Thyroid gland (tissue), 4 donors: ENCODE results near the gene GABARAPL2.

Experiments
- POLR2A ChIP-seq, 2 donors: fragments of 450-650 bp; IDR thresholded peaks; one replicate each; pipeline ENCODE4 v1.6.1; 2017; ENCODE audit warnings: antibody characterized with exemption in 2 of 2, mild to moderate bottlenecking in 2 of 2, moderate library complexity in 1 of 2
- TF ChIP-seq, protein P1 (sequence below), 6 experiments: fragments of 200-600 bp in 3 of 6; fragments of 450-650 bp in 3 of 6; sonication (generic) in 3 of 6; IDR thresholded peaks; one replicate each; pipeline ENCODE4 v1.5.1; 2016 to 2019; ENCODE audit warnings: antibody characterized with exemption in 6 of 6, mild to moderate bottlenecking in 2 of 6, inconsistent platforms in 1 of 6, moderate library complexity in 1 of 6

DNA sequence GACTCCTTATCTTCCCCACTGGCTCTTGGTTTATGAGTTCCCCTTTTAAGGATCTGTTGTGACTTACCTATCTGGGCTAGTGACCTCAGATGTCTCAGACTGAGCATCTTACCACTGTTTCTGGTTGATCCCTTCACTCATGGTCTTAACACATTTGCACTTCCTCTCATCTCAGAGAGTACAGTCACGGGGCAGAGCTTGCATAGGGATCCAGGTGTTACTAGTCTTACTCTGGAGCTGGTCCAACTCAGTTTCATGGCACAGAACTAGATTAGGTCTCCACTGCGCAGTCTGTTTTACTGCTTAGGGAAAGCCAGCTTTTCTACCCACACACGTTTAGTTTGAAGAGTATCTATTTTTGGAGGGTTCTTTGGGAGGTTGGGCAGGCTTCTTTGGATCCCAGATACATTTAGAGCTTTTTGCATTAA is 10.2 kb downstream of the GABARAPL2 start:
- TF ChIP-seq, protein P1, sequence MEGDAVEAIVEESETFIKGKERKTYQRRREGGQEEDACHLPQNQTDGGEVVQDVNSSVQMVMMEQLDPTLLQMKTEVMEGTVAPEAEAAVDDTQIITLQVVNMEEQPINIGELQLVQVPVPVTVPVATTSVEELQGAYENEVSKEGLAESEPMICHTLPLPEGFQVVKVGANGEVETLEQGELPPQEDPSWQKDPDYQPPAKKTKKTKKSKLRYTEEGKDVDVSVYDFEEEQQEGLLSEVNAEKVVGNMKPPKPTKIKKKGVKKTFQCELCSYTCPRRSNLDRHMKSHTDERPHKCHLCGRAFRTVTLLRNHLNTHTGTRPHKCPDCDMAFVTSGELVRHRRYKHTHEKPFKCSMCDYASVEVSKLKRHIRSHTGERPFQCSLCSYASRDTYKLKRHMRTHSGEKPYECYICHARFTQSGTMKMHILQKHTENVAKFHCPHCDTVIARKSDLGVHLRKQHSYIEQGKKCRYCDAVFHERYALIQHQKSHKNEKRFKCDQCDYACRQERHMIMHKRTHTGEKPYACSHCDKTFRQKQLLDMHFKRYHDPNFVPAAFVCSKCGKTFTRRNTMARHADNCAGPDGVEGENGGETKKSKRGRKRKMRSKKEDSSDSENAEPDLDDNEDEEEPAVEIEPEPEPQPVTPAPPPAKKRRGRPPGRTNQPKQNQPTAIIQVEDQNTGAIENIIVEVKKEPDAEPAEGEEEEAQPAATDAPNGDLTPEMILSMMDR (IDR thresholded peaks at IDR 0.05): no peak
- TF ChIP-seq POLR2A (IDR thresholded peaks at IDR 0.05): no peak
